GM12872 (cell line): Measurements from ENCODE around the gene ZEB2.

Experiments used
- CTCF ChIP-seq: IDR thresholded peaks from 3 replicates; pipeline ENCODE4 v1.5.1; 2011; ENCODE audit warnings: low read depth, mild to moderate bottlenecking, low read length, moderate library complexity; ENCODE audit not compliant: insufficient read depth

ZEB2 gene

GRCh38 chr2:144474017-144474416, 45.9 kb downstream of the ZEB2 start:
- no peak for TF ChIP-seq CTCF

- TF ChIP-seq CTCF, result no peak
Measured at GRCh38 chr2:144472911-144473310, 47.0 kb downstream of the ZEB2 start.

GRCh38 chr2:144472046-144472412, 47.9 kb downstream of the ZEB2 start:
- TF ChIP-seq CTCF, result no peak

- TF ChIP-seq CTCF, result no peak
Measured at GRCh38 chr2:144471305-144472045, 48.4 kb downstream of the ZEB2 start.

- TF ChIP-seq CTCF, result no peak
Measured at GRCh38 chr2:144470816-144471215, 49.1 kb downstream of the ZEB2 start.

GRCh38 chr2:144470334-144470733, 49.6 kb downstream of the ZEB2 start:
- no peak for TF ChIP-seq CTCF

GRCh38 chr2:144469798-144470197, 50.1 kb downstream of the ZEB2 start:
- no peak for TF ChIP-seq CTCF
